ENCODE results near the gene VPS13D.

- TF ChIP-seq EGR1 (IDR thresholded peaks at IDR 0.05; ENCODE audit: low read depth in 2 of 2) (no peak), CTCF (IDR thresholded peaks at IDR 0.05; ENCODE audit: low read depth, low read length, missing input control) (no peak), ZBTB33 (IDR thresholded peaks at IDR 0.05) (no peak), RAD21 (IDR thresholded peaks at IDR 0.05) (no peak), TAF1 (conservative IDR thresholded peaks at IDR 0.05) (no peak), FOXA1 (IDR thresholded peaks at IDR 0.05) (no peak), HNF4G (IDR thresholded peaks at IDR 0.05) (no peak), GABPA (IDR thresholded peaks at IDR 0.05 in 1 of 2, conservative IDR thresholded peaks at IDR 0.05 in 1 of 2) (no peak), YY1 (IDR thresholded peaks at IDR 0.05) (no peak), ATF3 (IDR thresholded peaks at IDR 0.05) (no peak), JUND (IDR thresholded peaks at IDR 0.05) (no peak)
These were observed 156.3 kb downstream of the VPS13D start for GRCh38 chr1:12386130-12386529.

Data from liver (tissue), 3 donors.